ENCODE measurements around the gene TFCP2. TPM values are rescaled to one million over a fixed set of nuclear protein-coding genes. Genes with fewer than 3 reads are reported as not detected.

Gene TFCP2
- total and polyA plus RNA-seq, 2 of the 13 experiments (the other 11 are each of a cell fraction or from before 2014, with no cell fraction given), result 7.6 to 10.0 TPM

DNA sequence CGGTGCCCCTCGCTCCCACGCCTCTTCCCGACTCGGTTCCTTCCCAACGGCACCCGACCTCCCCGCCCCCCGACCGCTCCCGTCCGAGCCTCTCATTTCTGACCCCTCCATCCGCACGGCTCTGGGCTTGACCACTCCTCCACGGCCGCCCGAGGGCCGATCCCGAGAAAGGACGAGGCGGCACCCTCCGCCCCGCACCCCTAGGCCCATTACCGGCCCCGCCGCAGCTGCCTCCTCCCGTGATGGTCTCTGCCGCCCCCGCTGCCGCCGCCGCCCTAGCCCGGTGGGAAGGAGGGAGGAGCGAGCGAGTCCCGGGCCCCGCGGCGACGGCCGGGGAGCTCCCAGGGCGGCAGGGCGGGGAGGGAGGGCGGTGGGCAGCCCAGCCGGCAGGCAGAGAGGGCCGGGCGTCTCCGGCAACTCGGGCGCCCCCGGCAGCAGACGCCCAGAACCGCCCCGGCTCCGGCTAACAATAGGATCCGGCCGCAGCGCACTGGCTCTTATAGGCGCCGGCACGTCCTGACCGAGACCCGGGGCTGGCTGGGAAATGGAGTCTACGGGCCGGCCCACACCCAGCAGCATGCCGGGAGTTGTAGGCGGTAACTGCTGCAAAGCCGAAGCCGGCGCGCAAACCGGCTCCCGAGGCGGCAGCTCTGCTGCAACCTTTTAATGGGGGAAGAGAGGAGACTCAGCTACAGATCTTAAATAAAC, 89.7 kb downstream of the TFCP2 start, which contains the start of gene CSRNP2 (continued):
- TF ChIP-seq HDAC2 (CRISPR knock-in tag; IDR thresholded peaks at IDR 0.05), result no peak
- TF ChIP-seq FOXJ3 (CRISPR knock-in tag; IDR thresholded peaks at IDR 0.05; ENCODE audit: borderline replicate concordance), result 0 out of 2 replicates have a peak, but pooled peaks have one; percentile 18
- TF ChIP-seq ZNF282 (IDR thresholded peaks at IDR 0.05; ENCODE audit: partially characterized antibody), result no peak
- TF ChIP-seq, protein P1, sequence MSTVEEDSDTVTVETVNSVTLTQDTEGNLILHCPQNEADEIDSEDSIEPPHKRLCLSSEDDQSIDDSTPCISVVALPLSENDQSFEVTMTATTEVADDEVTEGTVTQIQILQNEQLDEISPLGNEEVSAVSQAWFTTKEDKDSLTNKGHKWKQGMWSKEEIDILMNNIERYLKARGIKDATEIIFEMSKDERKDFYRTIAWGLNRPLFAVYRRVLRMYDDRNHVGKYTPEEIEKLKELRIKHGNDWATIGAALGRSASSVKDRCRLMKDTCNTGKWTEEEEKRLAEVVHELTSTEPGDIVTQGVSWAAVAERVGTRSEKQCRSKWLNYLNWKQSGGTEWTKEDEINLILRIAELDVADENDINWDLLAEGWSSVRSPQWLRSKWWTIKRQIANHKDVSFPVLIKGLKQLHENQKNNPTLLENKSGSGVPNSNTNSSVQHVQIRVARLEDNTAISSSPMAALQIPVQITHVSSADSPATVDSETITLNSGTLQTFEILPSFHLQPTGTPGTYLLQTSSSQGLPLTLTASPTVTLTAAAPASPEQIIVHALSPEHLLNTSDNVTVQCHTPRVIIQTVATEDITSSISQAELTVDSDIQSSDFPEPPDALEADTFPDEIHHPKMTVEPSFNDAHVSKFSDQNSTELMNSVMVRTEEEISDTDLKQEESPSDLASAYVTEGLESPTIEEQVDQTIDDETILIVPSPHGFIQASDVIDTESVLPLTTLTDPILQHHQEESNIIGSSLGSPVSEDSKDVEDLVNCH (CRISPR knock-in tag; IDR thresholded peaks at IDR 0.05), result no peak
- peak; percentile 98 to 99 for TF ChIP-seq POLR2A (IDR thresholded peaks at IDR 0.05; ENCODE audit: insufficient read depth in 1 of 2, low read depth in 2 of 2, low read length in 2 of 2)
- no peak for TF ChIP-seq HNRNPK (IDR thresholded peaks at IDR 0.05; ENCODE audit: low read depth, low read length, poor library complexity, severe bottlenecking)
- TF ChIP-seq ISX (CRISPR knock-in tag; conservative IDR thresholded peaks at IDR 0.05), result peak; percentile 50; the same call in 1 of the 2 replicates
- peak; percentile 55 for TF ChIP-seq HES4 (CRISPR knock-in tag; IDR thresholded peaks at IDR 0.05; ENCODE audit: borderline replicate concordance)
- peak; percentile 86 for TF ChIP-seq ZNF574 (CRISPR knock-in tag; IDR thresholded peaks at IDR 0.05)
- TF ChIP-seq ATF7-NPFF (CRISPR knock-in tag; IDR thresholded peaks at IDR 0.05; ENCODE audit: low read depth), result peak; percentile 48
- TF ChIP-seq ZNF781 (CRISPR knock-in tag; IDR thresholded peaks at IDR 0.05; ENCODE audit: borderline replicate concordance, not compliant biosample characterization), result peak; percentile 69
- no peak for TF ChIP-seq SOX6 (IDR thresholded peaks at IDR 0.05)
- peak; percentile 84 for TF ChIP-seq SOX6 (CRISPR knock-in tag; IDR thresholded peaks at IDR 0.05)
- peak; percentile 97 for TF ChIP-seq RBM39 (IDR thresholded peaks at IDR 0.05; ENCODE audit: low read depth, low read length, poor library complexity, severe bottlenecking)
- TF ChIP-seq MXD3 (CRISPR knock-in tag; IDR thresholded peaks at IDR 0.05), result peak; percentile 75; the same call in 1 of the 2 replicates
- TF ChIP-seq ZBTB14 (CRISPR knock-in tag; IDR thresholded peaks at IDR 0.05), result peak; percentile 22; the same call in 1 of the 2 replicates
- TF ChIP-seq, protein P2, sequence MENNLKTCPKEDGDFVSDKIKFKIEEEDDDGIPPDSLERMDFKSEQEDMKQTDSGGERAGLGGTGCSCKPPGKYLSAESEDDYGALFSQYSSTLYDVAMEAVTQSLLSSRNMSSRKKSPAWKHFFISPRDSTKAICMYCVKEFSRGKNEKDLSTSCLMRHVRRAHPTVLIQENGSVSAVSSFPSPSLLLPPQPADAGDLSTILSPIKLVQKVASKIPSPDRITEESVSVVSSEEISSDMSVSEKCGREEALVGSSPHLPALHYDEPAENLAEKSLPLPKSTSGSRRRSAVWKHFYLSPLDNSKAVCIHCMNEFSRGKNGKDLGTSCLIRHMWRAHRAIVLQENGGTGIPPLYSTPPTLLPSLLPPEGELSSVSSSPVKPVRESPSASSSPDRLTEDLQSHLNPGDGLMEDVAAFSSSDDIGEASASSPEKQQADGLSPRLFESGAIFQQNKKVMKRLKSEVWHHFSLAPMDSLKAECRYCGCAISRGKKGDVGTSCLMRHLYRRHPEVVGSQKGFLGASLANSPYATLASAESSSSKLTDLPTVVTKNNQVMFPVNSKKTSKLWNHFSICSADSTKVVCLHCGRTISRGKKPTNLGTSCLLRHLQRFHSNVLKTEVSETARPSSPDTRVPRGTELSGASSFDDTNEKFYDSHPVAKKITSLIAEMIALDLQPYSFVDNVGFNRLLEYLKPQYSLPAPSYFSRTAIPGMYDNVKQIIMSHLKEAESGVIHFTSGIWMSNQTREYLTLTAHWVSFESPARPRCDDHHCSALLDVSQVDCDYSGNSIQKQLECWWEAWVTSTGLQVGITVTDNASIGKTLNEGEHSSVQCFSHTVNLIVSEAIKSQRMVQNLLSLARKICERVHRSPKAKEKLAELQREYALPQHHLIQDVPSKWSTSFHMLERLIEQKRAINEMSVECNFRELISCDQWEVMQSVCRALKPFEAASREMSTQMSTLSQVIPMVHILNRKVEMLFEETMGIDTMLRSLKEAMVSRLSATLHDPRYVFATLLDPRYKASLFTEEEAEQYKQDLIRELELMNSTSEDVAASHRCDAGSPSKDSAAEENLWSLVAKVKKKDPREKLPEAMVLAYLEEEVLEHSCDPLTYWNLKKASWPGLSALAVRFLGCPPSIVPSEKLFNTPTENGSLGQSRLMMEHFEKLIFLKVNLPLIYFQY (CRISPR knock-in tag; IDR thresholded peaks at IDR 0.05; ENCODE audit: borderline replicate concordance), result peak; percentile 56

All from HepG2 (cell line).